Measurements from ENCODE around the gene EDEM3. TPM values are rescaled to one million over a fixed set of nuclear protein-coding genes. Genes with fewer than 3 reads are reported as not detected.

Gene EDEM3
- total and polyA plus RNA-seq, 4 donors = 30.8 to 64.9 (median 40.5) TPM

DNA sequence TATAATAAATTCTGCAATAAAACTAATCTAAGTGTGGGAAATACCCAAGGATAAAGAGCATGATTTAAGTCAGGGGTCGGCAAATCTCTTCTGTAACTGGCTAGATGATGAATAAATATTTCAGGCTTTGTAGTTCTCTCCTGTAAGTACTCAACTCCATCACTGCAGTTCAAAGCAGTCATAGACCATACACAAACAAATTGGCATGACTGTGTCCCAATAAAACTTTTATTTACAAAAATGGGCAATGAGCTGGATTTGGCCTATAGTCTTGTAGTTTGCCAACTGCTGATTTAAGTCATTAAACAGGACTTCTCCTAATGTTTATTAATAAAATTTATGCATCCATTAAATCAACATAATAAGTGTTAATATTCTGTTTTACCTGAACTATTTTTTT, 49.4 kb downstream of the EDEM3 start:
- no peaks in the 10 kb centered on the region for H3K4me1 ChIP-seq (ENCODE audit: control insufficient read depth, insufficient read depth, low read length)
- H3K36me3 ChIP-seq (ENCODE audit: control insufficient read depth, insufficient read depth, low read length) = peaks cover 10% of the 10 kb centered on the region
- no peak for DNase-seq (ENCODE audit: low read depth in 4 of 6, low spot score in 6 of 6)
- H3K9me3 ChIP-seq (ENCODE audit: control insufficient read depth, insufficient read depth, low read length) = no peaks in the 10 kb centered on the region
- WGBS (ENCODE audit: insufficient coverage) = no CpG with 5 or more reads among the region's 1 CpG
- H3K27ac ChIP-seq (ENCODE audit: low read depth, low read length) = no peak overlapping the region
- no peak overlapping the region for H3K4me3 ChIP-seq (ENCODE audit: low read depth, low read length)
- no peaks in the 10 kb centered on the region for H3K27me3 ChIP-seq (ENCODE audit: control insufficient read depth, insufficient read depth, low read length)

- DNase-seq (ENCODE audit: low read depth in 4 of 6, low spot score in 6 of 6) = no peak
- no peaks in the 10 kb centered on the region for H3K27me3 ChIP-seq (ENCODE audit: control insufficient read depth, insufficient read depth, low read length)
- no peaks in the 10 kb centered on the region for H3K9me3 ChIP-seq (ENCODE audit: control insufficient read depth, insufficient read depth, low read length)
- H3K4me1 ChIP-seq (ENCODE audit: control insufficient read depth, insufficient read depth, low read length) = no peaks in the 10 kb centered on the region
- no CpG with 5 or more reads among the region's 1 CpG for whole genome bisulfite sequencing (ENCODE audit: insufficient coverage)
- H3K27ac ChIP-seq (ENCODE audit: low read depth, low read length) = no peak overlapping the region
- H3K4me3 ChIP-seq (ENCODE audit: low read depth, low read length) = no peak overlapping the region
- H3K36me3 ChIP-seq (ENCODE audit: control insufficient read depth, insufficient read depth, low read length) = peaks cover 6% of the 10 kb centered on the region
Measured at GRCh38 chr1:184701816-184702215, 52.8 kb downstream of the EDEM3 start.

DNA sequence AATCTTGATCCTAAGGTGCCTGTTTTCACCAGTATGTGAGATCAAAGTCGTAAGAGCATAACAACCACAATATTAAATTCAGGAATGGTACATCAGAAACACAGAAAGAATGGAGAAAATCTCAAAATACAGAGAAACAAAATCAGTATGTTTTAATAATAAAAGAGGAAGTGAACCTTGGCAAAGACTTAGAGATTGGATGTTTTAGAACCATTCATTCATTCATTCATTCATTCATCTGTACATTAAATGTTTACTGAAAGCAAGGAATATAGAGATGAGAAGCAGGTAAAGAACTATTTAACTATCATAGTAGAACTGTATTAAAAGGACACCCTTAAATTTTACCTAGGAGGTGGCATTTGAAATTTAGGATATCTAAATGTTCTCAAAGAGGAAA, 55.7 kb downstream of the EDEM3 start:
- DNase-seq (ENCODE audit: low read depth in 4 of 6, low spot score in 6 of 6) = no peak
- no CpG with 5 or more reads among the region's 1 CpG for WGBS (ENCODE audit: insufficient coverage)
- Histone ChIP-seq H3K4me1 (ENCODE audit: control insufficient read depth, insufficient read depth, low read length) (no peaks in the 10 kb centered on the region), H3K9me3 (ENCODE audit: control insufficient read depth, insufficient read depth, low read length) (no peaks in the 10 kb centered on the region), H3K27me3 (ENCODE audit: control insufficient read depth, insufficient read depth, low read length) (no peaks in the 10 kb centered on the region), H3K4me3 (ENCODE audit: low read depth, low read length) (no peak overlapping the region), H3K27ac (ENCODE audit: low read depth, low read length) (no peak overlapping the region), H3K36me3 (ENCODE audit: control insufficient read depth, insufficient read depth, low read length) (no peaks in the 10 kb centered on the region)

- no peak for DNase-seq (ENCODE audit: low read depth in 4 of 6, low spot score in 6 of 6)
- H3K4me1 ChIP-seq (ENCODE audit: control insufficient read depth, insufficient read depth, low read length) = no peaks in the 10 kb centered on the region
- H3K36me3 ChIP-seq (ENCODE audit: control insufficient read depth, insufficient read depth, low read length) = no peaks in the 10 kb centered on the region
- H3K9me3 ChIP-seq (ENCODE audit: control insufficient read depth, insufficient read depth, low read length) = no peaks in the 10 kb centered on the region
- H3K27ac ChIP-seq (ENCODE audit: low read depth, low read length) = no peak overlapping the region
- H3K27me3 ChIP-seq (ENCODE audit: control insufficient read depth, insufficient read depth, low read length) = no peaks in the 10 kb centered on the region
- H3K4me3 ChIP-seq (ENCODE audit: low read depth, low read length) = no peak overlapping the region
- no CpG with 5 or more reads among the region's 3 CpGs for WGBS (ENCODE audit: insufficient coverage)
Measured at GRCh38 chr1:184698016-184698415, 56.6 kb downstream of the EDEM3 start.

DNA sequence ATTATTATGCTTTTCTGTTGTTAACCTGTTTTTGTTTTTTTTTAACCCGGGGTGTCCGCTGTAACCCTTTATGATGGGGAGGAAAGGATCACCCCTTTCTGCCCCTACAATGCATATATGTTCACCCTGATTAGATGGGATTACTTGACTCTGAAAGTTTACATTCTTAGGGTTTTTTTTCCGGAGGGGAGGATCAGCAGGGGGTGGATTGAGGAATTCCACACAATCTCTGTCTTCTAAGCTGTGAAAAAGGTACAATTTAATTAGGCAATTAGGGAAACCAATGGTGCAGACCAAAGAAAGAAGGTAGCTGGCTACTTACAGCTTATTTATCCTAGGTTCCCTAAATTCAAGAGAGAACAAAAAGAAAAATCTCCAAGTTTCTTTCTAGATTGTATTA, 58.3 kb downstream of the EDEM3 start:
- Histone ChIP-seq H3K4me3 (ENCODE audit: low read depth, low read length) (no peak overlapping the region), H3K27ac (ENCODE audit: low read depth, low read length) (no peak overlapping the region), H3K27me3 (ENCODE audit: control insufficient read depth, insufficient read depth, low read length) (no peaks in the 10 kb centered on the region), H3K4me1 (ENCODE audit: control insufficient read depth, insufficient read depth, low read length) (no peaks in the 10 kb centered on the region), H3K36me3 (ENCODE audit: control insufficient read depth, insufficient read depth, low read length) (no peaks in the 10 kb centered on the region), H3K9me3 (ENCODE audit: control insufficient read depth, insufficient read depth, low read length) (no peaks in the 10 kb centered on the region)
- DNase-seq (ENCODE audit: low read depth in 4 of 6, low spot score in 6 of 6) = peak in 1 of 6 donors; percentile 35
- no CpG with 5 or more reads among the region's 3 CpGs for WGBS (ENCODE audit: insufficient coverage)

DNA sequence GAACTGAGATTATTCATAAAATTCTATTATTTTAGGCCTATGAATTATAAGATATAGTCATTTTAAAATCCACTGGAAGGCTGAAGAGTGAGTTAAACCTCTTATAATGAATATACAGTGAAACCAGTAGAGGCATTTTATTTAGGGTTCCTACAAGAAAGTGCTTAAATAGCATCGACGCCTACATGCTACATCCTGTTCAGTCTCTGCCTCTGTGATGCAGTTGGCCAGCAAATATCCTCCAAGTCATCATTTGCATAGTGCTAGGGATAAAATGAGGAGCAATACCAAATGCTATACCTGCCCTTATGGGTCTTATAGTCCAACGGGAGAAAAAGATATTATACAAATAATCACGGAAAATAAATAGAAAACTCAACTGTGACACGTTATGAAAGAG, 59.6 kb downstream of the EDEM3 start:
- Histone ChIP-seq H3K9me3 (ENCODE audit: control insufficient read depth, insufficient read depth, low read length) (no peaks in the 10 kb centered on the region), H3K27ac (ENCODE audit: low read depth, low read length) (no peak overlapping the region), H3K36me3 (ENCODE audit: control insufficient read depth, insufficient read depth, low read length) (no peaks in the 10 kb centered on the region), H3K4me3 (ENCODE audit: low read depth, low read length) (no peak overlapping the region), H3K27me3 (ENCODE audit: control insufficient read depth, insufficient read depth, low read length) (no peaks in the 10 kb centered on the region), H3K4me1 (ENCODE audit: control insufficient read depth, insufficient read depth, low read length) (no peaks in the 10 kb centered on the region)
- no CpG with 5 or more reads among the region's 5 CpGs for WGBS (ENCODE audit: insufficient coverage)
- DNase-seq (ENCODE audit: low read depth in 4 of 6, low spot score in 6 of 6) = no peak

DNA sequence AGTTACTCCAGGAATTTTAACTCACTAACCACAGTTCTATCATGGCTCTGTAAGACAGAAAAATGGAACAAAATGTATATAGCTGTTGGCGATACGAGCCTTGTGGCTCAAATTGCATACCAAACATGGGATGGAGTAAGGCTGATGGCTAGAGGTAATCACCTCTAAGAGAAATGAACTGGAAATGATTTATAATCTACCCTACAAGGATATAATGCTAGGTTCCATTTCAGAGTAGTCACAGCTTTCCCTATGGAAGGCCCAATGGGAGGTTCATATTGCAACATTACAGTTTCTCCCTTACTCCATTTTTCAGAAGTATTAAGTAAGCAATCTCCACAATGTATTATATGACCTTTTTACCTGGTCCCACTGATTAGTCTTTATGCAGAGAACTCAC, 61.6 kb downstream of the EDEM3 start:
- no peaks in the 10 kb centered on the region for H3K9me3 ChIP-seq (ENCODE audit: control insufficient read depth, insufficient read depth, low read length)
- no peaks in the 10 kb centered on the region for H3K36me3 ChIP-seq (ENCODE audit: control insufficient read depth, insufficient read depth, low read length)
- no peaks in the 10 kb centered on the region for H3K27me3 ChIP-seq (ENCODE audit: control insufficient read depth, insufficient read depth, low read length)
- H3K4me3 ChIP-seq (ENCODE audit: low read depth, low read length) = no peak overlapping the region
- WGBS (ENCODE audit: insufficient coverage) = no CpG with 5 or more reads among the region's 2 CpGs
- H3K27ac ChIP-seq (ENCODE audit: low read depth, low read length) = no peak overlapping the region
- H3K4me1 ChIP-seq (ENCODE audit: control insufficient read depth, insufficient read depth, low read length) = no peaks in the 10 kb centered on the region
- DNase-seq (ENCODE audit: low read depth in 4 of 6, low spot score in 6 of 6) = no peak

- Histone ChIP-seq H3K27me3 (ENCODE audit: control insufficient read depth, insufficient read depth, low read length) (no peaks in the 10 kb centered on the region), H3K4me3 (ENCODE audit: low read depth, low read length) (no peak overlapping the region), H3K36me3 (ENCODE audit: control insufficient read depth, insufficient read depth, low read length) (no peaks in the 10 kb centered on the region), H3K9me3 (ENCODE audit: control insufficient read depth, insufficient read depth, low read length) (no peaks in the 10 kb centered on the region), H3K27ac (ENCODE audit: low read depth, low read length) (no peak overlapping the region), H3K4me1 (ENCODE audit: control insufficient read depth, insufficient read depth, low read length) (no peaks in the 10 kb centered on the region)
- DNase-seq (ENCODE audit: low read depth in 4 of 6, low spot score in 6 of 6) = peak; percentile 21 to 91 (median 56)
- WGBS (ENCODE audit: insufficient coverage) = no CpG with 5 or more reads among the region's 4 CpGs
Measured at GRCh38 chr1:184691719-184692324, 62.8 kb downstream of the EDEM3 start.

- H3K9me3 ChIP-seq (ENCODE audit: control insufficient read depth, insufficient read depth, low read length) = no peaks in the 10 kb centered on the region
- WGBS (ENCODE audit: insufficient coverage) = 47% methylated on average over 3 of the region's 3 CpGs
- DNase-seq (ENCODE audit: low read depth in 4 of 6, low spot score in 6 of 6) = peak in 2 of 6 donors; percentile 23 to 52
Measured at GRCh38 chr1:184686540-184686939, 68.1 kb downstream of the EDEM3 start.

GRCh38 chr1:184685116-184685515, 69.5 kb downstream of the EDEM3 start:
- Histone ChIP-seq H3K36me3 (ENCODE audit: control insufficient read depth, insufficient read depth, low read length) (no peaks in the 10 kb centered on the region), H3K4me1 (ENCODE audit: control insufficient read depth, insufficient read depth, low read length) (peaks cover 3% of the 10 kb centered on the region), H3K4me3 (ENCODE audit: low read depth, low read length) (no peak overlapping the region), H3K9me3 (ENCODE audit: control insufficient read depth, insufficient read depth, low read length) (no peaks in the 10 kb centered on the region), H3K27me3 (ENCODE audit: control insufficient read depth, insufficient read depth, low read length) (no peaks in the 10 kb centered on the region), H3K27ac (ENCODE audit: low read depth, low read length) (no peak overlapping the region)
- DNase-seq (ENCODE audit: low read depth in 4 of 6, low spot score in 6 of 6) = no peak
- WGBS (ENCODE audit: insufficient coverage) = 56% methylated on average over 4 of the region's 7 CpGs

More at GRCh38 chr1:184686540-184686939, 68.1 kb downstream of the EDEM3 start:
- no peaks in the 10 kb centered on the region for H3K27me3 ChIP-seq (ENCODE audit: control insufficient read depth, insufficient read depth, low read length)
- no peak overlapping the region for H3K4me3 ChIP-seq (ENCODE audit: low read depth, low read length)
- no peaks in the 10 kb centered on the region for H3K36me3 ChIP-seq (ENCODE audit: control insufficient read depth, insufficient read depth, low read length)
- peaks cover 3% of the 10 kb centered on the region for H3K4me1 ChIP-seq (ENCODE audit: control insufficient read depth, insufficient read depth, low read length)
- no peak overlapping the region for H3K27ac ChIP-seq (ENCODE audit: low read depth, low read length)

Data from spinal cord (tissue), 10 donors.